ENCODE results near the gene TACO1. TPM values are rescaled to one million over a fixed set of nuclear protein-coding genes. Genes with fewer than 3 reads are reported as not detected.

The TACO1 gene
- total and polyA plus RNA-seq, 9 of the 15 experiments (the other 6 are each of a cell fraction or from before 2014, with no cell fraction given), result 10.3 to 41.6 (median 30.9) TPM

- TF ChIP-seq NFIX (CRISPR knock-in tag; IDR thresholded peaks at IDR 0.05; ENCODE audit: low read depth) (no peak), GABPB2 (CRISPR knock-in tag; conservative IDR thresholded peaks at IDR 0.05) (no peak), HDAC6 (IDR thresholded peaks at IDR 0.05; ENCODE audit: low read depth, low read length) (no peak), ZNF384 (IDR thresholded peaks at IDR 0.05; ENCODE audit: low read depth, low read length) (no peak), MGA (IDR thresholded peaks at IDR 0.05) (no peak), LCOR (CRISPR knock-in tag; IDR thresholded peaks at IDR 0.05) (no peak), ZNF277 (CRISPR knock-in tag; IDR thresholded peaks at IDR 0.05; ENCODE audit: borderline replicate concordance) (no peak), TBL1XR1 (IDR thresholded peaks at IDR 0.05; ENCODE audit: low read length in 2 of 2) (no peak), ZFX (CRISPR knock-in tag; IDR thresholded peaks at IDR 0.05) (peak; percentile 28; the same call in 1 of the 2 replicates), ARID3B (CRISPR knock-in tag; IDR thresholded peaks at IDR 0.05; ENCODE audit: borderline replicate concordance) (no peak), RBM15 (IDR thresholded peaks at IDR 0.05; ENCODE audit: insufficient read depth, low read length) (no peak), SNAPC5 (CRISPR knock-in tag; IDR thresholded peaks at IDR 0.05) (no peak), MCM3 (IDR thresholded peaks at IDR 0.05) (no peak), MAFF (IDR thresholded peaks at IDR 0.05; ENCODE audit: low read length) (no peak)
Measured at GRCh38 chr17:63634163-63634562, 33.5 kb downstream of the TACO1 start (continued).

Data from K562 (cell line).